ENCODE measurements around the gene CELF6.

DNA sequence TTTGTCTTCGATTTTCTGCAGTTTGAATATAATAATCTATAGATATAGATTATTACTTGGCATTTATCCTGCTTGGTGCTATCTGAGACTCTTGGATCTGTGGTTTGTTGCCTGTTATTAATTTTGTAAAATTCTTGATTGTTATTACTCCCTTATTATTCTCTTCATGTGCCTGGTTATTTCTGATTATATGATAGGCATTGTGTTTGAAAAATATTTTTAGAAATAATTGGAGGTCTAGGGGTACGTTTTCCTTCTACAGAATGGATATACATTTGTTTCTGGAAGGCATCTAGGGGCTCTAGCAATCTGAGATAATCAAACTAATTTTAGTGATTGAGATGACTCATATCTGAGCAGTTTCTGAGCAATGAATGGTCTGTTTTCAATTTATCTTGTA is 14.9 kb upstream of the CELF6 start:
- TF ChIP-seq, protein P1, sequence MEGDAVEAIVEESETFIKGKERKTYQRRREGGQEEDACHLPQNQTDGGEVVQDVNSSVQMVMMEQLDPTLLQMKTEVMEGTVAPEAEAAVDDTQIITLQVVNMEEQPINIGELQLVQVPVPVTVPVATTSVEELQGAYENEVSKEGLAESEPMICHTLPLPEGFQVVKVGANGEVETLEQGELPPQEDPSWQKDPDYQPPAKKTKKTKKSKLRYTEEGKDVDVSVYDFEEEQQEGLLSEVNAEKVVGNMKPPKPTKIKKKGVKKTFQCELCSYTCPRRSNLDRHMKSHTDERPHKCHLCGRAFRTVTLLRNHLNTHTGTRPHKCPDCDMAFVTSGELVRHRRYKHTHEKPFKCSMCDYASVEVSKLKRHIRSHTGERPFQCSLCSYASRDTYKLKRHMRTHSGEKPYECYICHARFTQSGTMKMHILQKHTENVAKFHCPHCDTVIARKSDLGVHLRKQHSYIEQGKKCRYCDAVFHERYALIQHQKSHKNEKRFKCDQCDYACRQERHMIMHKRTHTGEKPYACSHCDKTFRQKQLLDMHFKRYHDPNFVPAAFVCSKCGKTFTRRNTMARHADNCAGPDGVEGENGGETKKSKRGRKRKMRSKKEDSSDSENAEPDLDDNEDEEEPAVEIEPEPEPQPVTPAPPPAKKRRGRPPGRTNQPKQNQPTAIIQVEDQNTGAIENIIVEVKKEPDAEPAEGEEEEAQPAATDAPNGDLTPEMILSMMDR (IDR thresholded peaks at IDR 0.05; ENCODE audit: low read depth, low read length, poor library complexity, severe bottlenecking), result no peak
- no peak for TF ChIP-seq EZH2phosphoT487 (IDR thresholded peaks at IDR 0.05; ENCODE audit: borderline replicate concordance, low read length)
